ENCODE results near the gene TRIP4.

GRCh38 chr15:64483749-64484148 is 96.1 kb downstream of the TRIP4 start:
- TF ChIP-seq POLR2A (IDR thresholded peaks at IDR 0.05) = no peak
- TF ChIP-seq CTCF (IDR thresholded peaks at IDR 0.05) = no peak

Data from tibial nerve (tissue), 3 donors.